Naive thymus-derived CD4-positive, alpha-beta T cell (primary cell): Measurements from ENCODE around the gene MTOR. TPM values are rescaled to one million over a fixed set of nuclear protein-coding genes. Genes with fewer than 3 reads are reported as not detected.

Source experiments
- ATAC-seq: fragments of 150-1000 bp; cut with Tn5 transposase; 2 replicates; pipeline ENCODE4 v1.10.0; 2021; ENCODE audit warnings: mild to moderate bottlenecking, moderate library complexity
- CTCF ChIA-PET: fragments of 350-600 bp; sonication (Branson Sonifier 250); formaldehyde crosslinking; loops from one replicate; lab custom pipeline; 2021; ENCODE audit warnings: antibody characterized with exemption; lab: Charles Lee
- POLR2A ChIA-PET: fragments of 350-600 bp; sonication (Branson Sonifier 250); formaldehyde crosslinking; loops from one replicate; lab custom pipeline; 2021; ENCODE audit warnings: antibody characterized with exemption, inconsistent platforms; lab: Charles Lee
- DNase-seq, 9 donors: peaks; one replicate each; pipeline versions ENCODE4 v3.0.0 to v3.0.0-alpha.2; 2020 to 2022; ENCODE audit warnings: mixed read lengths in 1 of 9
- H3K27ac ChIP-seq: one replicate; pipeline ENCODE4 v1.7.0; 2013; ENCODE audit warnings: mild to moderate bottlenecking, low read depth, low read length, moderate library complexity
- H3K27me3 ChIP-seq, 2 donors: one replicate each; pipeline ENCODE4 v1.7.0; 2013; ENCODE audit warnings: low read length in 2 of 2, mild to moderate bottlenecking in 2 of 2, moderate library complexity in 2 of 2; ENCODE audit not compliant: control insufficient read depth in 2 of 2, insufficient read depth in 2 of 2
- H3K36me3 ChIP-seq, 3 experiments: 1 replicate in 2 of 3; 2 replicates in 1 of 3; pipeline ENCODE4 v1.7.0; 2013; ENCODE audit warnings: low read length in 3 of 3, mild to moderate bottlenecking in 3 of 3, moderate library complexity in 1 of 3; ENCODE audit not compliant: insufficient read depth in 3 of 3, control insufficient read depth in 2 of 3
- H3K4me1 ChIP-seq, 2 donors: one replicate each; pipeline ENCODE4 v1.7.0; 2013; ENCODE audit warnings: low read length in 2 of 2, mild to moderate bottlenecking in 2 of 2, moderate library complexity in 1 of 2; ENCODE audit not compliant: control insufficient read depth in 2 of 2, insufficient read depth in 2 of 2
- H3K4me3 ChIP-seq: 2 replicates; pipeline ENCODE4 v1.7.0; 2013; ENCODE audit warnings: mild to moderate bottlenecking, low read length
- H3K9me3 ChIP-seq, 3 experiments: 1 replicate in 2 of 3; 2 replicates in 1 of 3; pipeline ENCODE4 v1.7.0; 2013; ENCODE audit warnings: low read length in 3 of 3; ENCODE audit not compliant: control insufficient read depth in 2 of 3
- H3K27ac Mint-ChIP-seq, 9 donors: one replicate each; pipeline ENCODE4 v1.8.0; 2020 to 2022; ENCODE audit warnings: mixed read lengths in 9 of 9, mild to moderate bottlenecking in 8 of 9, moderate library complexity in 5 of 9, inconsistent platforms in 2 of 9
- H3K27me3 Mint-ChIP-seq, 5 donors: one replicate each; pipeline ENCODE4 v1.8.0; 2021 to 2022; ENCODE audit warnings: mixed read lengths in 5 of 5, mild to moderate bottlenecking in 1 of 5
- H3K36me3 Mint-ChIP-seq, 5 donors: one replicate each; pipeline ENCODE4 v1.8.0; 2020 to 2022; ENCODE audit warnings: mixed read lengths in 5 of 5, mild to moderate bottlenecking in 3 of 5, inconsistent platforms in 1 of 5
- H3K4me1 Mint-ChIP-seq, 7 donors: one replicate each; pipeline ENCODE4 v1.8.0; 2020 to 2022; ENCODE audit warnings: mixed read lengths in 7 of 7, mild to moderate bottlenecking in 3 of 7, inconsistent platforms in 1 of 7
- H3K4me3 Mint-ChIP-seq, 10 donors: one replicate each; pipeline ENCODE4 v1.8.0; 2020 to 2022; ENCODE audit warnings: mild to moderate bottlenecking in 10 of 10, mixed read lengths in 10 of 10, moderate library complexity in 6 of 10, inconsistent platforms in 2 of 10
- H3K9me3 Mint-ChIP-seq, 11 donors: one replicate each; pipeline ENCODE4 v1.8.0; 2020 to 2022; ENCODE audit warnings: mixed read lengths in 11 of 11, mild to moderate bottlenecking in 4 of 11, inconsistent platforms in 1 of 11, moderate library complexity in 1 of 11
- intact Hi-C, 2 donors: fragments of 100-400 bp; cut with micrococcal nuclease; formaldehyde crosslinking; loops; one replicate each; pipeline ENCODE4 v1.15.1; 2023
- polyA plus RNA-seq, 2 donors: library from polyadenylated mRNA; unstranded; fragments of 300-500 nt; fragmentation: Illumina TruSeq; gene quantifications; one replicate each; pipeline ENCODE4 v1.2.3, GENCODE V29; 2021
- total RNA-seq, 6 experiments: library from RNA in 5 of 6; stranded (reverse) in 5 of 6; gene quantifications; 1 replicate in 5 of 6; 2 replicates in 1 of 6; pipeline ENCODE4 v1.2.3 and lab custom pipeline; 2021 to 2026

MTOR gene
- total and polyA plus RNA-seq, 7 experiments from 2014 or later = 4.8 to 47.9 (median 44.8) TPM

DNA sequence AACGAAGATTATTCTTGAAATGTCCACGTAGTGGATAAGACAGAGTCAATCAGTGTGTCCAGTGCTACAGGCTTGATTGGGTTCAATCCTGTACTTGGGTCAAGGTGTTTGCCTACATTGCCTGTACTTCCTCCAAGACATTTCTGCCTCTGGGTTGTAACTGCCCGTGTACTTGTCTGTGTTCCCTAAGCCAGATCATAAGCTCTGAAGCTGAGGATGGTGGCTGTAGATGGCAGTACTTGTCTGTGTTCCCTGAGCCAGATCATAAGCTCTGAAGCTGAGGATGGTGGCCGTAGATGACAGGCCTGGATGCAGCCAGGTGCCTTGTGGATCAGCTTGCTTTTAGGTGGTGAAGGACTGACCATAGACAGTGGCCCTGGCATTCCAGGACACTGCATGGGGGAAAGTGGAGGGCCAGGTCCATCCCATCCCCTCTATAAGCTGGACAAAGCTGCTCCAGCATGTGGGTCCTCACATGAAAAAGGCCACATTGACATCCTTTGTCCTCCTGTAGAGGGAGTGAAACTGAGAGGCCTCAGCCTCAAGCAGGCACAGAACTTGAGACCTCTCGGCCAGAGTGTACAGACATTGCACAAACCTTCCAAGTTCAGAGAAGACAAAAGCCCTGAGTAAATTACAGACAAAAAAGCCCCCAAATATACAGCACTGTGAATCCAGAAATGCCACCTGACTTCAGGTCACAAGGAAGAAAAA lies 200.5 kb downstream of the MTOR start:
- no peaks in the 10 kb centered on the region for H3K27me3 Mint-ChIP-seq
- peaks cover 0 to 4% (median 0%) of the 10 kb centered on the region in 3 experiments for H3K9me3 ChIP-seq
- intact Hi-C loops = loop anchor here in 1 of 2 donors (2.0 kb wide), 1 partner anchor 201 kb away; the partner anchor contains the start of gene MTOR
- H3K4me3 ChIP-seq = no peak overlapping the region
- peak overlapping the region in 7 of 9 donors; percentile 14 to 88 (median 58) for H3K27ac Mint-ChIP-seq
- no peak for DNase-seq
- POLR2A ChIA-PET = interaction anchor here (0.6 to 2.9 kb wide), 6 partner anchors 9 to 919 kb away, joined by 3 to 12 read pairs (median 4); partner anchors contain the start of genes EXOSC10, MFN2 and TARDBP
- H3K36me3 Mint-ChIP-seq = peaks cover 0 to 21% (median 16%) of the 10 kb centered on the region in 5 donors
- H3K9me3 Mint-ChIP-seq = no peaks in the 10 kb centered on the region
- CTCF ChIA-PET = interaction anchor here (2.0 to 2.3 kb wide), 2 partner anchors 24 kb away, joined by 8 to 11 read pairs; no protein-coding TSS in a partner anchor
- H3K4me1 ChIP-seq = peaks cover 5 to 19% of the 10 kb centered on the region in 2 donors
- peaks cover 6 to 37% (median 24%) of the 10 kb centered on the region in 7 donors for H3K4me1 Mint-ChIP-seq
- no peaks in the 10 kb centered on the region for H3K27me3 ChIP-seq
- no peak for ATAC-seq
- H3K27ac ChIP-seq = no peak overlapping the region
- peak overlapping the region in 8 of 10 donors; percentile 13 to 98 (median 90) for H3K4me3 Mint-ChIP-seq
- H3K36me3 ChIP-seq = peaks cover 3 to 24% (median 9%) of the 10 kb centered on the region in 3 experiments

GRCh38 chr1:11059968-11060830 lies 202.2 kb downstream of the MTOR start, which contains the start of gene SRM:
TSS of gene SRM (minus strand) at chr1:11060018. CDS start at chr1:11059943, 75 bp downstream.
- peak; percentile 84 to 95 (median 91) for DNase-seq
- H3K4me1 ChIP-seq = peaks cover 5 to 19% of the 10 kb centered on the region in 2 donors
- peak; percentile 97 for ATAC-seq
- Mint-ChIP-seq H3K36me3 (peaks cover 0 to 15% (median 4%) of the 10 kb centered on the region in 5 donors), H3K9me3 (no peaks in the 10 kb centered on the region), H3K4me3 (peak within 1 kb of the TSS; percentile 91 to 98 (median 93)), H3K4me1 (peaks cover 6 to 37% (median 24%) of the 10 kb centered on the region in 7 donors), H3K27ac (peak within 1 kb of the TSS; percentile 81 to 95 (median 91)), H3K27me3 (no peaks in the 10 kb centered on the region)
- H3K27ac ChIP-seq = peak within 1 kb of the TSS; percentile 85
- H3K27me3 ChIP-seq = no peaks in the 10 kb centered on the region
- H3K4me3 ChIP-seq = peak within 1 kb of the TSS; percentile 92
- peaks cover 0 to 3% (median 0%) of the 10 kb centered on the region in 3 experiments for H3K9me3 ChIP-seq
- intact Hi-C loops = loop anchor here (1.0 to 2.0 kb wide), 6 partner anchors 23 to 213 kb away; partner anchors contain the start of genes EXOSC10 (in 2 of the 2), MTOR (in 2 of the 2), TARDBP (in 2 of the 2) and UBIAD1 (in 1 of the 2)
- peaks cover under 1 to 19% (median 9%) of the 10 kb centered on the region in 3 experiments for H3K36me3 ChIP-seq
- ChIA-PET CTCF (interaction anchor here (2.3 kb wide), 1 partner anchor 22 kb away, joined by 11 read pairs; no protein-coding TSS in a partner anchor), POLR2A (interaction anchor here (0.6 to 2.9 kb wide), 9 partner anchors 15 to 206 kb away, joined by 3 to 12 read pairs (median 3); partner anchors contain the start of genes EXOSC10 and TARDBP)

GRCh38 chr1:11059155-11059967 lies 203.0 kb downstream of the MTOR start:
- Mint-ChIP-seq H3K4me3 (peak overlapping the region; percentile 85 to 98 (median 93)), H3K36me3 (peaks cover 0 to 12% (median 0%) of the 10 kb centered on the region in 5 donors), H3K27me3 (no peaks in the 10 kb centered on the region), H3K27ac (peak overlapping the region; percentile 72 to 95 (median 82)), H3K4me1 (peaks cover 6 to 37% (median 24%) of the 10 kb centered on the region in 7 donors), H3K9me3 (no peaks in the 10 kb centered on the region)
- H3K9me3 ChIP-seq = no peaks in the 10 kb centered on the region
- DNase-seq = peak in 3 of 9 donors; percentile 11 to 35 (median 13)
- peaks cover 5 to 19% of the 10 kb centered on the region in 2 donors for H3K4me1 ChIP-seq
- peak; percentile 25 for ATAC-seq
- no peaks in the 10 kb centered on the region for H3K27me3 ChIP-seq
- intact Hi-C loops = no loop called here
- CTCF ChIA-PET = interaction anchor here (2.3 kb wide), 1 partner anchor 21 kb away, joined by 11 read pairs; no protein-coding TSS in a partner anchor
- H3K36me3 ChIP-seq = peaks cover 0 to 20% (median 5%) of the 10 kb centered on the region in 3 experiments
- peak overlapping the region; percentile 65 for H3K4me3 ChIP-seq
- peak overlapping the region; percentile 83 for H3K27ac ChIP-seq
- POLR2A ChIA-PET = interaction anchor here (1.0 to 2.9 kb wide), 4 partner anchors 28 to 47 kb away, joined by 3 to 12 read pairs (median 5); partner anchors contain the start of genes EXOSC10 and TARDBP

DNA sequence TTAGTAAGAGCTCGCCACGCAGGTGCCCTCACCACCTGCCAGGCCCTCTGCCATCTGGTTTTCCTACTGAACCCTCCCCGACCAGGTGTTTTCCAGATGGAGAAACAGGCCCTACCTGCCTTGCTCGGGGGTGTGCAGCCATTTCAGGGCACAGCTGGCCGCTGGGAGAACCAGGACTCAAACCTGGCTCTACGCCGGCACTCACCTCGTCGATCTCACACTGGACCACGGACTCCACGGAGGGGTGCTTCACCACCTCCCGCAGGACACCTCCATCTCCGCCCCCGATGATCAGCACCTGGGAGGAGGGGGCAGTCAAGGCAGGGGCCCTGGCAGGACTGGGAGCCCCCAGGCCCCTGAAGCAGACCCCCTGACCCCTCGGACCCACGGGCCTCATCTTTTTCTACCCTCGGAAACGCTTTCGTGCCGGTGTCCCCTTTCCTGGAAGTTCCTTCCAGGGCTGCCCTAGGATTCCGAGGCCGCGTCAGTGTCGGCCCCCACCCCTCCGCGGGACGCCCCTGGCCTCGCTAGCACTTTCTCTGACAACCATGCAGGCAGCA lies 203.7 kb downstream of the MTOR start:
- intact Hi-C loops = no loop called here
- CTCF ChIA-PET = interaction anchor here (0.7 to 1.0 kb wide), 4 partner anchors 21 to 683 kb away, joined by 3 to 5 read pairs (median 3); no protein-coding TSS in a partner anchor

DNA sequence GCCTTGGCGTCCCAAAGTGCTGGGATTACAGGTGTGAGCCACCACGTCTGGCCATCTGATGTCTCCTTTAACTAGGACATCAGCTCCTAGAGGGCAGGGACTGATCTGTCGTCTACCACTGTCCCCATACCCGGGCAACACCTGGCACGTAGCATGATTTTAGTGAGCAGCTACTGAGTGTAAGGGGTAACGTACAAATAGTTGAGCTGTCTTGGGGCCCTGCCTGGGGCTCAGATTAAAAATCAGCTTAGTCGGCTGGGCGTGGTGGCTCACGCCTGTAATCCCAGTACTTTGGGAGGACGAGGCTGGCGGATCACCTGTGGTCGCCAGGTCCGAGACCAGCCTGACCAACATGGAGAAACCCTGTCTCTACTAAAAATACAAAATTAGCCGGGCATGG lies 204.3 kb downstream of the MTOR start:
- peak overlapping the region in 9 of 10 donors; percentile 8 to 98 (median 80) for H3K4me3 Mint-ChIP-seq

More for the DNA sequence above, 203.7 kb downstream of the MTOR start:
- Histone ChIP-seq H3K4me1 (peaks cover 5 to 19% of the 10 kb centered on the region in 2 donors), H3K27ac (peak overlapping the region; percentile 83), H3K4me3 (peak overlapping the region; percentile 65), H3K9me3 (no peaks in the 10 kb centered on the region), H3K27me3 (no peaks in the 10 kb centered on the region), H3K36me3 (peaks cover 0 to 25% (median 5%) of the 10 kb centered on the region in 3 experiments)
- no peaks in the 10 kb centered on the region for H3K27me3 Mint-ChIP-seq
- peaks cover 0 to 11% (median 0%) of the 10 kb centered on the region in 5 donors for H3K36me3 Mint-ChIP-seq
- no peak for ATAC-seq
- peak overlapping the region; percentile 32 to 95 (median 82) for H3K27ac Mint-ChIP-seq
- no peaks in the 10 kb centered on the region for H3K9me3 Mint-ChIP-seq
- POLR2A ChIA-PET = interaction anchor here (0.7 to 1.1 kb wide), 2 partner anchors 22 to 39 kb away, joined by 3 to 5 read pairs; no protein-coding TSS in a partner anchor
- peaks cover 6 to 37% (median 24%) of the 10 kb centered on the region in 7 donors for H3K4me1 Mint-ChIP-seq
- no peak for DNase-seq
- peak overlapping the region; percentile 85 to 98 (median 93) for H3K4me3 Mint-ChIP-seq

More for the DNA sequence above, 204.3 kb downstream of the MTOR start:
- DNase-seq = no peak
- Histone ChIP-seq H3K27me3 (no peaks in the 10 kb centered on the region), H3K4me1 (peaks cover 5 to 19% of the 10 kb centered on the region in 2 donors), H3K27ac (no peak overlapping the region), H3K4me3 (no peak overlapping the region), H3K9me3 (no peaks in the 10 kb centered on the region), H3K36me3 (peaks cover 0 to 25% (median 5%) of the 10 kb centered on the region in 3 experiments)
- Mint-ChIP-seq H3K36me3 (peaks cover 0 to 11% (median 0%) of the 10 kb centered on the region in 5 donors), H3K9me3 (no peaks in the 10 kb centered on the region), H3K4me1 (peaks cover 6 to 33% (median 21%) of the 10 kb centered on the region in 7 donors), H3K27ac (peak overlapping the region in 3 of 9 donors; percentile 5 to 73 (median 31)), H3K27me3 (no peaks in the 10 kb centered on the region)
- intact Hi-C loops = no loop called here
- POLR2A ChIA-PET = interaction anchor here (0.6 to 1.1 kb wide), 4 partner anchors 23 to 43 kb away, joined by 3 to 5 read pairs (median 4); partner anchors contain the start of gene EXOSC10
- CTCF ChIA-PET = interaction anchor here (0.7 to 1.0 kb wide), 3 partner anchors 20 to 628 kb away, joined by 3 to 5 read pairs (median 3); no protein-coding TSS in a partner anchor
- no peak for ATAC-seq
